Spinal cord (tissue), 10 donors: Measurements from ENCODE around the gene PRKCA. TPM values are rescaled to one million over a fixed set of nuclear protein-coding genes. Genes with fewer than 3 reads are reported as not detected.

Experiments used
- DNase-seq, 6 donors: peaks; one replicate each; pipeline versions ENCODE4 v3.0.0 to v3.0.0-alpha.2; 2013 to 2015; ENCODE audit warnings: low spot score in 6 of 6, low read depth in 4 of 6
- H3K27ac ChIP-seq: one replicate; pipeline ENCODE4 v1.5.1; 2013; ENCODE audit warnings: low read depth, low read length, control low read depth
- H3K27me3 ChIP-seq: one replicate; pipeline ENCODE4 v1.6.1; 2013; ENCODE audit warnings: low read length; ENCODE audit not compliant: control insufficient read depth, insufficient read depth
- H3K36me3 ChIP-seq: one replicate; pipeline ENCODE4 v1.6.1; 2013; ENCODE audit warnings: low read length; ENCODE audit not compliant: control insufficient read depth, insufficient read depth
- H3K4me1 ChIP-seq: one replicate; pipeline ENCODE4 v1.6.1; 2013; ENCODE audit warnings: low read length; ENCODE audit not compliant: control insufficient read depth, insufficient read depth
- H3K4me3 ChIP-seq: one replicate; pipeline ENCODE4 v1.5.1; 2013; ENCODE audit warnings: low read depth, low read length, control low read depth
- H3K9me3 ChIP-seq: one replicate; pipeline ENCODE4 v1.6.1; 2013; ENCODE audit warnings: low read length; ENCODE audit not compliant: control insufficient read depth, insufficient read depth
- WGBS: methylation state at CpG from one replicate; pipeline ENCODE4 v1.1.5; 2013; ENCODE audit warnings: missing lambda C conversion rate; ENCODE audit not compliant: insufficient coverage; 5-methylcytosine and 5-hydroxymethylcytosine counted together
- polyA plus RNA-seq, 2 donors: library from polyadenylated mRNA; unstranded; fragments of 120-200 nt; gene quantifications; one replicate each; pipeline ENCODE4 v1.2.1, GENCODE V29; 2013; ENCODE audit not compliant: insufficient read length in 2 of 2
- total RNA-seq, 2 donors: library from RNA; depleted of rRNA in 1 of 2; stranded (reverse); fragments of 120-200 nt in 1 of 2; fragments of >200 nt in 1 of 2; gene quantifications; one replicate each; pipeline versions ENCODE4 v1.2.3 to v1.2.4, GENCODE V29; 2013 to 2014
- donor health status: healthy.

The PRKCA gene
- total and polyA plus RNA-seq, 4 donors: 42.4 to 51.3 (median 48.2) TPM

DNA sequence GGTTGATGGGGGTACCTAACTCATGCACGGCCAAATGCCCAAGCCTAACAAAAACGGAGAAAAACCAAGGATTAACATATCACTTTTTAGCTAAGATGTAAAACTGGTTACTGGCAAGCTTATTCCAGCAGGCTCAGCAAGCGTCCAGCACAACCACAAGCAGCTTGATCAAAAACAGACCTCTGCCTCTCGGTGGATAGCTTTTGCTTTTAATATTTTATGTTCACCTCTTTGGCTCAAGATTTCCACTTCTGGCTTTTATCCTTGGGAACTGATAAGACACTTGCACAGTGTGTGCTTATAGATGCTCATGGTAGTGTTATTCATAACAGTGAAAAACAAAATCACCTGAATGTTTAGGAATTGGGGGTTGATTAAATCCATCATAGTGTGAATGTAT is 325.6 kb downstream of the PRKCA start:
- Histone ChIP-seq H3K27ac (no peak overlapping the region), H3K9me3 (no peaks in the 10 kb centered on the region), H3K4me3 (no peak overlapping the region), H3K4me1 (no peaks in the 10 kb centered on the region), H3K27me3 (no peaks in the 10 kb centered on the region), H3K36me3 (no peaks in the 10 kb centered on the region)
- WGBS: 80% methylated on average over 1 of the region's 4 CpGs
- DNase-seq: peak in 1 of 6 donors; percentile 29

DNA sequence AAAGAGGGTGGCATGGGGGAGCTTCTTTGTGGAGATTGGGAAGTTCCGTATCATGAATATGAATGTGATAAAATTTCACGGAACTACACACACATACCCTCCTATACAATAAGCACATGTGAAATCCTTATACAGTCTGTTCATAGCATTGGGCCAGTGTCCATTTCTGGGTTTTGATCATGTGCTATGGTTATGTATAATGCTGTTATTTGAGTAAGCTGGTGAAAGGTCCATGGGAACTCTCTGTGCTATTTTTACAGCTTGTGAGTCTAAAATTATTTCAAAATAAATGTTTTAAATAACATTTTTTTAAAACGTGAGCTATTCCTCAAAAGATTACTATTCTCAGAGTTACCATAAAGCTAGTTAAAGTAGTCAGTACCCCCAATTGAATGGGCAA is 327.3 kb downstream of the PRKCA start:
- Histone ChIP-seq H3K9me3 (no peaks in the 10 kb centered on the region), H3K27ac (no peak overlapping the region), H3K4me1 (no peaks in the 10 kb centered on the region), H3K27me3 (no peaks in the 10 kb centered on the region), H3K36me3 (no peaks in the 10 kb centered on the region), H3K4me3 (no peak overlapping the region)
- no CpG with 5 or more reads among the region's 3 CpGs for WGBS
- no peak for DNase-seq

DNA sequence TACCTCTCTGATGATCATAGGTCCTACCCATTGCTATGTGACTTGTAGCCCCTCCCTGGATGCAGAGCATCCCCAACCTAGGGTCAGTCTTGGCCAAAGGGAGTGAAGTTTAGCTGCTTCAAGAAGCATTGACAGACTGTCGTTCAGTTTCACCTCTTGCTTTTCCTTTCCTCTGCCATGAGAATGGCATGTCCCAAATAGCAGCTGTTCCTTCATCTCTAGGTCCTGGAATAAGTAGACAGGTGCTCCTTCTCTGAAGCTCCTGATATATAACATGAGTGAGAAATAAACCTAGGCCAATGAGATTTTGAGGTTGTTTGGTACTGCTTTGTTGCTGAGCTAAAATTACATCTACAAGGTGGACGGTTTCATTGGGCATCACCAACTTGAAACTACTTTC is 328.0 kb downstream of the PRKCA start:
- Histone ChIP-seq H3K27me3 (no peaks in the 10 kb centered on the region), H3K4me3 (no peak overlapping the region), H3K9me3 (no peaks in the 10 kb centered on the region), H3K36me3 (no peaks in the 10 kb centered on the region), H3K4me1 (no peaks in the 10 kb centered on the region), H3K27ac (no peak overlapping the region)
- DNase-seq: no peak
- no CpG with 5 or more reads among the region's 2 CpGs for WGBS

DNA sequence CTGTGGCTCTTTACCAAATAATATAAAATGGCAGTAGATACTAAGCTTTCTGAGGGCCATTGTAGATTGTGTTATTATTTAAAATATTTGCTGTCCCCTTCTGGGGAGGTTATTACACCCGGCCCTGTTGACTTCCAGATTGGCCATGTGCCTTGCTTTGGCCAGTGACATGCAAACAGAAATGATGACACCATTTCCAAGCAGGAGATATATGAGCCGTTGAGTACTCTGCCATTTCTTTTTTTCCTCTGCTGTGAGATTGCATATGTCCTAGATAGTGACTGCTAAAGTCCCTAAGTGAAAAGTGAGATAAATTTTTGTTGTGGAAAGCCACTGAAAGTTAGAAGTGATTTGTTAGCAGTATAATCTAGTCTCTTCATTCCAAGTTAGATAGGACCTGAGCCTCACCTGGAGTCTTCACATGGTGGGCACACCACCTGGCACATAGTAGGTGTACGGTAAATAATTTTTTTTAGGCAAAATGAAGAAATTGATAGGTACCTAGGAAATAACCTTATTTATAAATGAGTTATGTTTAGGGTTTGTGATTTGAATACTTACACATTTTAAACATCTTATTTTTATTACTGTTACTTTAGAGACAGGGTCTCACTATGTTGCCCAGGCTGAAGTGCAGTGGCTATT is 328.5 kb downstream of the PRKCA start:
- no peak overlapping the region for H3K4me3 ChIP-seq

DNA sequence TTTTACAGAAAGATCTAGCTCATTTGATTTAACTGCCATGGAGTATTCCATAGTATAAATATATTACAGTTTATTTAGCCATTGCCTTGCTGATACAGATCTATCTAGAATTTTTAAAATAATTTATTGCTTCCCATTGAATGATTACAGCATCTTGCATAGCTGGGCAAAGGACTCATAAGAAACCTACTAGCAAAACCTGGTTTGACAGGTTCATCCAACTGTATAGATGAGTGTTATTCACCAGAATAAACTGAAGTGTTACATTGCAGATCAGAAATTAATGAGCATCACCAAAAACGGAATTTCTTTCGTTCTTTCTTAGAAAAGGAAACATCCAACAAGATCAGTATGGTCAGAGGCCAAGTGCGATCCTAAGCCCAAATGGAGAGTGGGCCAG is 330.3 kb downstream of the PRKCA start:
- Histone ChIP-seq H3K4me1 (peaks cover 3% of the 10 kb centered on the region), H3K9me3 (no peaks in the 10 kb centered on the region), H3K27ac (no peak overlapping the region), H3K4me3 (no peak overlapping the region), H3K27me3 (no peaks in the 10 kb centered on the region), H3K36me3 (no peaks in the 10 kb centered on the region)
- no CpG with 5 or more reads among the region's 3 CpGs for WGBS
- DNase-seq: no peak

More for the DNA sequence above, 328.5 kb downstream of the PRKCA start:
- no peaks in the 10 kb centered on the region for H3K4me1 ChIP-seq
- no peaks in the 10 kb centered on the region for H3K36me3 ChIP-seq
- 100% methylated on average over 2 of the region's 3 CpGs for WGBS
- H3K27ac ChIP-seq: no peak overlapping the region
- DNase-seq: no peak
- no peaks in the 10 kb centered on the region for H3K27me3 ChIP-seq
- no peaks in the 10 kb centered on the region for H3K9me3 ChIP-seq

DNA sequence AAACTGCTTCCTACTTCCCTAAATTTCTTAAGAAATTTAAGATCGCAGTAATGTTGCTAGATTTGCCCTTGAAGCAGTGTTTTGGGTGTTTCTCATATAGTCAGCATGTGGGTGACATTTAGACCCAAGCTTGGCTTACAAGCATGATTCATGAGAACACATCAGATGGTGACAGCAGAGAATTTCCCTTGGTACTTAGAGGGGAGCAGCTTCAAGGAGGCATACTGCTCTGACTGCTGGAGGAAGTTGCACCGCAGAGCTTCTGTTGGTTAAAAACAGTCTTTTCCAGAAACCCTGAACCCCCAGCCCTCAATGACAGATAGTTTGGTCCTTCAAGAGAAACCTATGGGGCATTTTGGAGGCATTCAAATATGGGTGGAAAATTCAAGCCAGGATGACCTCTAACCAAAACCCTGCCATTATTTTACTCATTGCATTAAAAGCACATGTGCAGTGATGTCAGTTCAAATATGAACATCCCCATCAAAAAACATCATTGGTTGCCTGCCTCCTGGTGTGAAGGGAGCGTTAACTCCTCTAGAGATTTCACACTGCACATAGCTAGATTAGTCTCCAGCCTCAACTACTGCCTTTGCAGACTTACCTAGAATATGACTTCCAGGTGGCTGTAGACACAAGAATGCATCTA is 331.0 kb downstream of the PRKCA start:
- peak in 1 of 6 donors; percentile 22 for DNase-seq
- WGBS: no CpG with 5 or more reads among the region's 3 CpGs

DNA sequence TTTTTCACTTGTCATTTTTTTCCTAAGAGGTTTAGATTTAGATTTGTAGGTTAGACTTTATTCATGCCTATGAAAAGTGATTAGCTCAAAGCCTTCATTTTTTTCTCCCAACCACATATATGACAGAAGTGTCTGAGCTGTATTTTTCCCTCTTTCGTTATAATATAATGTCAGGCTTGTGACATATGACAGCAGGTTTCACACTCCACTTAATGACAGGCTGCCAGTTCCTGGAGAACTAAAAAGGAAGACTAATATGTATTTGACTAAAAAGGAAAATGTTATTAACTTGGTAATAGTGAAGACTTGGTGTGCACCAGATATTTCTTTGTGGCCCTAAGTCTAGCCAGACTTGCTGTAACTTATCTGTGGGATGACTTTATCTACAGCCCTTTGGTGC is 331.8 kb downstream of the PRKCA start:
- Histone ChIP-seq H3K27me3 (no peaks in the 10 kb centered on the region), H3K9me3 (no peaks in the 10 kb centered on the region), H3K4me3 (no peak overlapping the region), H3K4me1 (peaks cover 3% of the 10 kb centered on the region), H3K27ac (no peak overlapping the region), H3K36me3 (no peaks in the 10 kb centered on the region)
- no peak for DNase-seq
- WGBS: no CpG with 5 or more reads among the region's 1 CpG

More for the DNA sequence above, 331.0 kb downstream of the PRKCA start:
- H3K4me1 ChIP-seq: peaks cover 3% of the 10 kb centered on the region
- H3K27me3 ChIP-seq: no peaks in the 10 kb centered on the region
- H3K4me3 ChIP-seq: no peak overlapping the region
- no peaks in the 10 kb centered on the region for H3K36me3 ChIP-seq
- H3K27ac ChIP-seq: no peak overlapping the region
- no peaks in the 10 kb centered on the region for H3K9me3 ChIP-seq

DNA sequence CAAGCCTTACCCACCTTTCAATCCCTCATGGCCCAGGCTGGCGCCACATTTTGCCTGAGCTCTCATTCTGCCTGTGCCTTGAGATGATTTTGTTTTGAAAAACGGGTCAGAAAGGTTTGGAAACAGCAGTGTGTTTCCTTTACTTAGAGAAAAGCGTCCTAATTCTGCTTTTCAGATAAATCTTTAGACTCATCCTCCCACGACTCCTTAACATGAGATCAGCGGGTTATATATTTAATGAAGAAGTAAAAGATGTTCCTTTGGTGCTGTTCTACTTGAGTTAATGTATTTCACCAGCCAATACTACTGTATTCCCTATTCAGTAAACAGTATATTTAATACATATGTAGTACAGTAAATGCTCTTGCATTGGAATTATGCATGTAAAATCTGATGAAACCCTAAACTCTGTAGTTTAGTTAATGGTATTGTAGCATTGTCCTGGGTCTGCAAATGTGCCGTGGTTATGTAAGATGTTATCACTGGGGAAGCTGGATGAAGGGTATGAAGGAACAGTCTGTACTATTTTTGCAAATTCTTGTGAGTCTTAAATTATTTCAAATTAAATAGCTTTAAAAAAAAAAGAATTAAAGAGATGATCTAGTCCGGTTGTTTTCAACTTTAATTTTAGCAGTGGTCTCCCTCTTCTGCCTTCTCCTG is 333.1 kb downstream of the PRKCA start:
- no peak for DNase-seq
- Histone ChIP-seq H3K27ac (no peak overlapping the region), H3K36me3 (no peaks in the 10 kb centered on the region), H3K4me1 (peaks cover 3% of the 10 kb centered on the region), H3K4me3 (no peak overlapping the region), H3K9me3 (no peaks in the 10 kb centered on the region), H3K27me3 (no peaks in the 10 kb centered on the region)
- no CpG with 5 or more reads among the region's 7 CpGs for WGBS

DNA sequence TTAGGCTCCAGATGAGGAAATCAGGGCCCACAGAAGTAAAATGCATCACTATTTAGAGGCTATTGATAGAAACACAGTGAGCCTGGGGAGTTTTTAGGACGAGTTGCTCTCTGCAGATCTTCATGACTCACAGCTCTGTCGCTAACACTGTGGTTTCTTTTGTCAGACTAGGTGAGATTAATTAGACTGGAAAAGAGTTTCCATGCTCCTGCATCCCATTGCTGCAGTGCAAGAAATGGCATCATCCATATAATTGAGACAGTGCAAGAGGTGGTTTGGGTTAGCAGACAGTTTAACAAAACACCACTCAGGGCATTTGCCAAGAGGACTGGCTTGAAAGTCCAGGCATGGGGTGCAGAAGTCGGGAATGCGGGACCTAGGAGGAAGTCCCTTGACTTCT is 333.7 kb downstream of the PRKCA start:
- 49% methylated on average over 3 of the region's 4 CpGs for WGBS
- DNase-seq: peak in 1 of 6 donors; percentile 55
- no peaks in the 10 kb centered on the region for H3K9me3 ChIP-seq
- H3K4me3 ChIP-seq: no peak overlapping the region
- no peaks in the 10 kb centered on the region for H3K36me3 ChIP-seq
- no peak overlapping the region for H3K27ac ChIP-seq
- H3K27me3 ChIP-seq: no peaks in the 10 kb centered on the region
- peaks cover 3% of the 10 kb centered on the region for H3K4me1 ChIP-seq

DNA sequence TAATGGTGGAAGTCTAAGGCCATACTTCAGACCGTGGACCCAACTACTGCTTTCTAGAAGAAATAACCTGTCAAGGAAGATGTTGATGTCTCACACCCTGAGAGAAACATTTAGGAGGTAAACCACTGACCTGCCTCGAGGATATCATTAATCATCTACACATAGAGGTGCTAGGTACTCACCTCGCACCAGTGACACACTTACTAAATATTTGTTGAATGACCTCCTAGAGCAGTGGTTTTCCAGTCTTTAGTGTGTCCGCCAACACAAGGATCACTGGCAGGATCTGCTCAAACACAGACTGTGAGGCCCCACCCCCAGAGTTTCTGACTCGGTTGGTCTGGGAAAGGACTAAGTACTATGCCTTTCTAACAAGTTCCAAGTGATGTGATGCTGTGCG is 335.1 kb downstream of the PRKCA start:
- Histone ChIP-seq H3K4me3 (no peak overlapping the region), H3K27me3 (no peaks in the 10 kb centered on the region), H3K9me3 (no peaks in the 10 kb centered on the region), H3K4me1 (peaks cover 3% of the 10 kb centered on the region), H3K27ac (no peak overlapping the region), H3K36me3 (no peaks in the 10 kb centered on the region)
- no peak for DNase-seq
- 100% methylated on average over 2 of the region's 6 CpGs for WGBS
